GM18502 (cell line): Measurements from ENCODE around the gene RCC1.
"Not testable (repeated sequence)": the region's sequence is repeated elsewhere in the genome, so short reads cannot be mapped to it uniquely, and the experiment has no call there.

ENCODE experiments used
- ATAC-seq: cut with Tn5 transposase; IDR thresholded peaks from one replicate; pipeline ENCODE4 v1.9.1; 2021; ENCODE audit warnings: mild to moderate bottlenecking; ENCODE audit not compliant: unreplicated experiment, poor library complexity

The RCC1 gene

GRCh38 chr1:28510273-28510969 lies 4.6 kb downstream of the RCC1 start:
- no peak for ATAC-seq

- ATAC-seq: no peak
Measured at GRCh38 chr1:28510970-28511440, 5.2 kb downstream of the RCC1 start.

DNA sequence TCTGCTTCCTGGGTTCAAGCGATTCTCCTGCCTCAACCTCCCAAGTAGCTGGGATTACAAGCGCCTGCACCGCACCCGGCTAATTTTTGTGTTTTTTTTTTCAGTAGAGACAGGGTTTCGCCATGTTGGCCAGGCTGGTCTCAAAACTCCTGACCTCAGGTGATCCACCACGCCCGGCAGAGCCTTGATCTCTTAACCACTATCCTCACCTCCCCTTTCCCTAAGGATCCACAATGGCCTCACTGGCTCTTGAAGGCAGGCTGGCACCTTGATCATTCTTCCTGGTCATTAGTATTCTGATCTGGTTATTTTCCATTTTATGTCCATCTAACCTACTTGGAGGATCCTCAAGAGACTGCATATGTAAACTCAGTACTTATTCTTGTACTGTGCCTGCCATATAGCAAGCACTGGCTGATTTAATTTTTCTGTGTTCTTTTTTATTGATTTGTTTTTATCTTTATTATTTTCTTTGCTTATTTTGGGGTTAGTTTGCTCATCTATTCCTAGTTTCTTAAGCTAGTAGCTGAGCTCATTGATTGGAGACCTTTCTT lies 6.3 kb downstream of the RCC1 start:
- ATAC-seq: no peak

DNA sequence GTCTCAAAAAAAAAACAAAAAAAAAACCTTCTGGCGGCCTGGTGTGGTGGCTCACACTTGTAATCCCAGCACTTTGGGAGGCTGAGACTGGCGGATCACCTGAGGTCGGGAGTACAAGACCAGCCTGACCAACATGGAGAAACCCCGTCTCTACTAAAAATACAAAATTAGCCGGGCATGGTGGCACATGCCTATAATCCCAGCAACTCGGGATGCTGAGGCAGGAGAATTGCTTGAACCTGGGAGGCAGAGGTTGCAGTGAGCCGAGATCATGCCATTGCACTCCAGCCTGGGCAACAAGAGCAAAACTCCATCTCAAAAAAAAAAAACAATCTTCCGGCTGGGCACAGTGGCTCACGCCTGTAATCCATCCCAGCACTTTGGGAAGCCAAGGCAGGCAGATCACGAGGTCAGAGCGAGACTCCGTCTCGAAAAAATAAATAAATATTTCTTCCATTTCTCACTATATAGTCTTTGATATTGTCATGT lies 8.6 kb downstream of the RCC1 start:
- ATAC-seq: not testable (repeated sequence)

DNA sequence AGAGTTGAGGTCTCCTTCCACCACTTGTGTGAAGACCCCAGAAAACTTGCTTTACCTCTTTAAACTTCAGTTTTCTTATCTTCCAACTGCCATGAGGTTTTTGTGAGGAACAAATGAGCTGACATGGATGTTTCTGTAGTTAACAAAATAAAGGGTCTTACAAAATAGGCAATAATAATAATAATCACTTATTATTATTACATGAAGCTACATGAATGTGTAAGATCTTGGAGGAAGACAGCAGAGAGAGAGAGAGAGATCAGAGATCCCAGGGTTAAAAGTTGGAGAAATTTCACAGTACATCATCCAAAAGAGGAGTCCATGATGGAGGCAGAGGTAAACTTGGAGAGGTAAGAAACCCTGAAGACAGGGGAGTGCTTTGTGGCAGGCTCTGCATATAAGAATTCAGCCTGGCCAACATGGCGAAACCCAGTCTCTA lies 10.7 kb downstream of the RCC1 start:
- ATAC-seq: no peak

DNA sequence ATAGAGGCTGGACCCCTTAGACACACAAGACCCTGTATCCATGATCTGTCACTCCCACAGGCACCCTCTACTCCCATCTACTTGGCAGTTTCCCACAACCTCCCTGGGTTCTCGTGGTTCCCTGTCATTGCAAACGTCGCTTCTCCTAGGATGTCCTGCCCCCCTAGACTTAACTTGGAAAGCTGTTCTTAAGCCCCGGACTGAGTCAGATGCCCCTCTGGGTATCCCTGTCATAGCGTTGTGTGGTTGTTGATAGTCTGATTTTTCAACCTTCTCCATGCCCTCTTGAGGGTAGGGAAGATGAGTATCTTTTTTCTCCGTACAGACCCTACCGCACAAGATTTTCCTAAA lies 11.8 kb downstream of the RCC1 start:
- peak; percentile 2 for ATAC-seq

GRCh38 chr1:28518000-28518744 lies 12.3 kb downstream of the RCC1 start:
- peak; percentile 62 for ATAC-seq

DNA sequence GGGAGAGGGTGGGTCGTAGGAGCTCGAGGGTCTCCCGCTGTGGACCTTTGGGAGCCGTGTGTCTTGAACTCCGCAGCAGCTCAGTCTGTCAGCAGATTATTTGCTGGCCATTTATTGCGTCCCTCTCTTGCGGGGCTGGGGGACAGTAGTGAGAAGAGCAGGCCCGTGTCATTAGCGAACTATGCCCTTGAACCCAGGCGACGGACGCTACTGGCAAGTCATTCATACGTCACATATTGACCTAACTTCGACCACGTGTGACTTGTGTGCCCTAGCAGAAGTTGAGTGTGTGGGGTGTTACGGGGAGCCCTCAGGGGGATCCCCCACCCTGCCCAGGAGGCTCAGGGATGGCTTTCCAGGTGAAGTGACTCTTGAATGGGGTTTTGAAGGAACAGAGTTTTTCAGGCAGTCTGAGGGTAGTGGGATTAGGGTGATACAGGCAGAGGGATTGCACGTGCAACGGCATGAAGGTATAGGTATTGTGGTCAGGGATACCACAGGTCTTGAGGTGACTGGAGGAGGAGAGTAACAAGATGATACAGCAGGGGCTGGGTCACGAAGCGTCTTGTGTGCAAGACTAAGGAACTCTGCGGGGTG lies 13.0 kb downstream of the RCC1 start:
- ATAC-seq: peak; percentile 23

GRCh38 chr1:28519946-28520725 lies 14.3 kb downstream of the RCC1 start:
- ATAC-seq: no peak

GRCh38 chr1:28520796-28521195 lies 15.0 kb downstream of the RCC1 start:
- ATAC-seq: not testable (repeated sequence)

GRCh38 chr1:28521502-28522164 lies 15.8 kb downstream of the RCC1 start:
- no peak for ATAC-seq

DNA sequence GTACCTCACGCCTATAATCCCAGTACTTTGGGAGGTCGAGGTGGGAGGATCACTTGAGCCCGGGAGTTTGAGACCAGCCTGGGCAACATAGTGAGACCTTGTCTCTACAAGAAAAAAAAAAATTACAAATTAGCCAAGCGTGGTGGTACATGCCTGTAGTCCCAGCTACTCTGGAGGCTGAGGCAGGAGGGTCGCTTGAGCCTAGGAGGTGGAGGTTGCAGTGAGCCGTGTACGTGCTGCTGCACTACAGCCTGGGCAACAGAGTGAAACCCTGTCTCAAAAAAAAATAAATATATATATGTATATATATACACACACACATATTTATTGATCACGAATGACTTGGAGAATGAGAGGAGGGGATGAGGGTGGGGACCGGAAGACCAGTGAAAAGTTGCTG lies 16.7 kb downstream of the RCC1 start:
- not testable (repeated sequence) for ATAC-seq

DNA sequence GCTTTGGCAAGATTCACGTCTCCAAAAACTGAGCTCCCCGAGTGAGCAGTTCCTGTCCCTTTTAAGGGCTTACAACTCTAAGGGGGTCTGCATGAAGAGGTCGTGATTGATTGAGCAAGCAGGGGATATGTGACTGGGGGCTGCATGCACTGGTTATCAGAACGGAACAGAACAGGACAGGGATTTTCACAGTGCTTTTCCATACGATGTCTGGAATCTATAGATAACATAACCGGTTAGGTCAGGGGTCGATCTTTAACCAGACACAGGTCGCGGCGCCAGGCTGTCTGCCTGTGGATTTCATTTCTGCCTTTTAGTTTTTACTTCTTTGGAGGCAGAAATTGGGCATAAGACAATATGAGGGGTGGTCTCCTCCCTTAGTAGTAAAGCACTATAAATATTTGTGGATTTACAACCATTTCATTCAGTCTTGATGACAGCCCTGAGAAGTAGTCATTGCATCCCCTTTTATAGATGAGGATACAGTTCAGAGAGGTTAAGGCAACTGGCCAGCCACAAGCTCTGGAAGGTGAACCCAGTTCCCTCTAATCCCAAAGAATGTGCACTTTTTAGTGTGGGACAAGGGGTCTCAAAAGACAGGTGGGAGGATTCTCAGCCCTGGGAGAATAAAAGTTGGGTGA lies 19.3 kb downstream of the RCC1 start:
- not testable (repeated sequence) for ATAC-seq

DNA sequence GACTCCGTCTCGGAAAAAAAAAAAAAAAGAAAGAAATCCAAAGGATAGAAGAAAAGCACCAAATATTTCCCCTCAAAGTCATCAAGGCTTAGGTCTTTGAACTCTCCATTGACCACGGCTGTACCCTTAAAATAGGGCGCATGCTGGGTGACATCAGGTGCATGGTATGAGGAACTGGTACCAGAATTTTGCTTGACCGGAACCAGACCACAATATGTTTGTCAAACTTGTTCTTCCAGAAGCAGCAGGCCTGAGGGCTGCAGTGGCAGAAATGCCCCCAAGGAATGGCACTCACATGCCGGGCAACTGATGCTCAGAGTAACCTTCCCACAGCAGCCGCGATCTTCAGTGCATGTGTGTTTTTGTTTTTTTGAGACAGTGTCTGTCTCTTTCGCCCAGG lies 21.0 kb downstream of the RCC1 start:
- ATAC-seq: no peak

GRCh38 chr1:28530456-28530855 lies 24.6 kb downstream of the RCC1 start:
- no peak for ATAC-seq

DNA sequence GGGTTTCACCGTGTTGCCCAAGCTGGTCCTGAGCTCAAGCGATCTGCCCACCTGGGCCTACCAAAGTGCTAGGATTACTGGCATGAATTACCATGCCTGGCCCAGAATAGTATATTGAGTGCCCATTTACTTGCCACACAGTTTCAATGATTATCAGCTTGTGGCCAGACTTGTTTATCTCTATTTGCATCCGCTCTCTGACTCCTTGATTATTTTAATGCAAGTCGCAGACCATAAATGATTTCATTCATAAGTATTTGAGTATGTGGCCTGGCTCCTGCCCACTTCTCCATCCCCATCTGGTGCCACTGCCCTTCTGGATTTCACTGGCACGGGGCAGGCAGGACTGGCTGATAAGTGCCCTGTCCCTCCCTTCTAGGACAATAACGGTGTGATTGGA lies 28.8 kb downstream of the RCC1 start:
- ATAC-seq: no peak

- no peak for ATAC-seq
Measured at GRCh38 chr1:28535180-28535579, 29.3 kb downstream of the RCC1 start.

DNA sequence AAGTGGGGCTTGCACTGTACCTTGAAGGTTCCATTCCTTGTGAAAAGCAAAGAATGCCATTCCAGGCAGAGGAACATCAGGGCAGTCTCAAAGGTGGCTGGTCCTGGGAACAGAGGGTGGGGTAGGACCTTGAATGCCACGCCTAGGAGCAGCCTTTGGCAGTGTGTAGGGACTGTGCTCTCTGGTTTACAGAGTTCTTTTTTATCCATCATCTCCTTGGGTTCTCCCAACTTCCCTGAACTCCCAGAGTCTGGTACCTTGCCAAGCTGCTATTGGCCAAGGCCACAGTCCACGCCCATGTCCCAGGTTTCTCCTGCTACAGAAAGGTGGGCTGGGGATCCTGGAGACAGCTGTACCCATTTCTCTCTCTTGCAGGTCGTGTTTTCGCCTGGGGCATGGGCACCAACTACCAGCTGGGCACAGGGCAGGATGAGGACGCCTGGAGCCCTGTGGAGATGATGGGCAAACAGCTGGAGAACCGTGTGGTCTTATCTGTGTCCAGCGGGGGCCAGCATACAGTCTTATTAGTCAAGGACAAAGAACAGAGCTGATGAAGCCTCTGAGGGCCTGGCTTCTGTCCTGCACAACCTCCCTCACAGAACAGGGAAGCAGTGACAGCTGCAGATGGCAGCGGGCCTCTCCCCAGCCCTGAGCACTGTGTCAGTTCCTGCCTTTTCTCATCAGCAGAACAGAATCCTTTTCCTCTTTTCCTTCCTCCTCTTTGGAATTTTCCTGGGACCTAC lies 31.8 kb downstream of the RCC1 start:
- no peak for ATAC-seq

DNA sequence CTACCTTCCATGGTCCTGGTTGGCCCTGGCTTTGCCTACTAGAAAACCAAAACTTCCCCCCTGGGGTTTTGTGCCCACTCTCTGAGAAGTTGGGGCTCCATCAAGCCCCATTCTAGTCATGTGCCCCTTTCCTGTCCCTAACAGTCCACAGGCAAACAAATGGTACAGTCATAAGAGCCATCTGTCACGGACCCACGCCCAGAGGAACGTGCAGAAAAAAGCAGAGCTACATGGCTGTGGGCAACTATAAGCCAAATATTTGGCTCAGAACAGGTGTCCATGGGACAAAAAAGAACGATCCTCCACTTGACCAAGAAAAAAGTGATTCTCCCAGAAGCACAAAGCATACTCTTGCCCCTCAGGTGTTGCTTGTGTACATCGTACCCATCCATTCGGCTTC lies 32.4 kb downstream of the RCC1 start:
- ATAC-seq: no peak
